HS-27A (cell line): ENCODE data around the gene TLE2.

Experiments
- DNase-seq: peaks from one replicate; pipeline ENCODE4 v3.0.0-alpha.2; 2012; ENCODE audit warnings: low read depth, missing footprints

Gene TLE2

GRCh38 chr19:3029065-3029923 is at the start of gene TLE2:
Gene TLE2, minus strand, starts transcription at chr19:3029280. Its CDS starts 376 bp downstream, at chr19:3028904.
- DNase-seq = no peak

- no peak for DNase-seq
These were observed 46.7 kb upstream of the TLE2 start for GRCh38 chr19:3075605-3076431.

- no peak for DNase-seq
These were observed 45.0 kb upstream of the TLE2 start for GRCh38 chr19:3073931-3074595.

DNA sequence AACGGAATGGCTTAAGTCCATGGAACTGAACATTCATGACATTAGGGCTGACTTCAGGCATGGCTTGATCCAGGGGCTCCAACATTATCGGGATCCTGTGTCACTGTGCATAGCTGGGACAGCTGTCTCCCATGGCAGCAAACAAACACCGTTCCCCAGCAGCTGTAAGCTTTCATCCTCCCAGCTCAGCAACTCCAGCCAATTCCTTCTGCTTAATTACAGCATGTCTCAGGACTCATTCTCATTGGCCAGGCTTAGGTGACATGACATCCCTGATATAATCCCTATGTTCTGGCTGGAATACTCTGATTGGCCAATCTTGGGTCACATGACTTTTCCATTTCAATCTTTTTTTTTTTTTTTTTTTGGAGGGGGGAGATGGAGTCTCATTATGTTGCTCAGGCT is 44.1 kb upstream of the TLE2 start:
- DNase-seq = no peak

GRCh38 chr19:3071768-3072167 is 42.7 kb upstream of the TLE2 start:
- no peak for DNase-seq

DNA sequence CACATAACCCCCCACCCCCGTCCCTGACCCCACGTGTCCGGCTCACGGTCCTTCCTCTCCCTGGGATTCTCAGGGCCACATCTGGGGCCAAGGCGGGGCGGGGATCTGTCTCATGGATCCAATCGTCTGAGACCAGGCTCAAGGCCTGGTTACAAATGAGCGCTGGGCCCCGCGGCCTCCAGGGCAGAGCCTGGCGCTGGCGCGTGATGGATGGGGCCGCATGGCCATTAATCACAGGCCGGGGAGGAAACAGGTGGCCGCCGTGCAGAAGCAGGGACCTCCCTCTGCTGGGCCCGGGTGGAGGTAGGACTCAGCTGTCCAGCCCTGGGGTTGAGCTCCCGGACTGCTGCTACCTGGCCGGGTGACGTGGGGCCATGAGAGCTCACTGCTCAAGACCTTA is 39.0 kb upstream of the TLE2 start:
- no peak for DNase-seq

GRCh38 chr19:3067563-3067962 is 38.5 kb upstream of the TLE2 start:
- DNase-seq = no peak

DNA sequence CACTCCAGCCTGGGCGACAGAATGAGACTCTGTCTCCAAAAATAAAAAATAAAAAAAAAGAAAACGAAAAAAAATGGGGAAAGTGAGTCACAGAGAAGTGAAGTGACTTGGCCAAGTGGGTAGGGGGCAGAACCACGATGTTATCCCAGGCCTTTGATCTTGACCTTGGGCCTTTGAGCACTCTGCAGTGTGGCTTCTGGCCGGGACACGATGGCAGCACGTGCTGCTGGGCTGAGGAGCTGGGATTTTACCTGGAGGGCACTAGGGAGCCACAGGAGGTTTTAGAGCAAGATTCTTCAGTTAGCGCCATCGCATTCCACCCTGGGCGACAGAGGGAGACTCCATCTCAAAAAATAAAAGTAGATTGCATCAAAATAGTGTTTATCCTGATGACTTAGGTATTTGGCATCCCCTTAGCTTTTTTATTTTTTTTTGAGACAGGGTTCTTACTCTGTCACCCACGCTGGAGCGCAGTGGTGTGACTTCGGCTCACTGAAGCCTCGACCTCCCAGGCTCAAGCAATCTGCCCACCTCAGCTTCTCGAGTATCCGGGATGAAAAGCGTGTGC is 37.5 kb upstream of the TLE2 start:
- DNase-seq = no peak

DNA sequence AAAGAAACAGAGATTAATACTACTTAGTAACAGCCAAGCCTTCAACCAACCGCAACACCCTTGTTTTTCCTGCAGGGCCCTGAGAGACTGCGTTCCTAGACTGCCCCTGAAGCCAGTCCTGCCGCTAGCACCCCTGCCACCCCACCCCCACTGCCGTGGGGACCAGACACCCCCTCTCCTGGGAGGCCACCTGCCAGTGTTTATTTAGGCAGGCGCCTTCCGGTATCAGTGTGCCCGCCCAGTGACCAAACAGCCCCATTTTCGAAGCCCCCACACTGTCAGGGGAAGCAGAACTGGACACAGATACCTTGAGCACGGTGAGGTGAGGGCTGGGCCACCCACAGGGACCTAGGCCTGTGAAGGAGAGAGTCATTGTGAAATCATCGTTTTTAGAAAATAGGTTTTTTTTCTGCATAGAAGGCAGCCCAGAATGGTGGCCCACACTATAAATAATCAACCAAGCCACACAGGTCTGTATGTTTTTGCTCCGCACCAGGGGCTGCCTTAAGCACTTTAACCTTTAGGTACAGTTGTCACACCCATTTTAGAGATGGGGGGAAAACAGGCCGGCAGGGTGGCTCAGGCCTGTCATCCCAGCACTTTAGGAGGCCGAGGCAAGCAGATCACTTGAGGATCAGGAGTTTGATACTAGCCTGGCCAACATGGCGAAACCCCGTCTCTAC is 36.7 kb upstream of the TLE2 start:
- DNase-seq = no peak

DNA sequence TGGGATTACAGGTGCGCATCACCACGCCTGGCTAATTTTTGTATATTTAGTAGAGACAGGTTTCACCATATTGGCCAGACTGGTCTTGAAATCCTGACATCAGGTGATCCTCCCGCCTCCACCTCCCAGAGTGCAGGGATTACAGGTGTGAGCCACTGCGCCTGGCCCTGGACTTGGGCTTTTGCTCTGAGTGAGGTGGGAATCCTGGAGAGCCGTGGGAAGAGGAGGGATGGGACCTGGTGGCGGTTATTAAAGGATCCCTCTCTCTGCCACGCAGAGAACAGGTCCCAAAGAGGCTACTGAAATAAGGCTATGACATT is 34.9 kb upstream of the TLE2 start:
- DNase-seq = no peak

DNA sequence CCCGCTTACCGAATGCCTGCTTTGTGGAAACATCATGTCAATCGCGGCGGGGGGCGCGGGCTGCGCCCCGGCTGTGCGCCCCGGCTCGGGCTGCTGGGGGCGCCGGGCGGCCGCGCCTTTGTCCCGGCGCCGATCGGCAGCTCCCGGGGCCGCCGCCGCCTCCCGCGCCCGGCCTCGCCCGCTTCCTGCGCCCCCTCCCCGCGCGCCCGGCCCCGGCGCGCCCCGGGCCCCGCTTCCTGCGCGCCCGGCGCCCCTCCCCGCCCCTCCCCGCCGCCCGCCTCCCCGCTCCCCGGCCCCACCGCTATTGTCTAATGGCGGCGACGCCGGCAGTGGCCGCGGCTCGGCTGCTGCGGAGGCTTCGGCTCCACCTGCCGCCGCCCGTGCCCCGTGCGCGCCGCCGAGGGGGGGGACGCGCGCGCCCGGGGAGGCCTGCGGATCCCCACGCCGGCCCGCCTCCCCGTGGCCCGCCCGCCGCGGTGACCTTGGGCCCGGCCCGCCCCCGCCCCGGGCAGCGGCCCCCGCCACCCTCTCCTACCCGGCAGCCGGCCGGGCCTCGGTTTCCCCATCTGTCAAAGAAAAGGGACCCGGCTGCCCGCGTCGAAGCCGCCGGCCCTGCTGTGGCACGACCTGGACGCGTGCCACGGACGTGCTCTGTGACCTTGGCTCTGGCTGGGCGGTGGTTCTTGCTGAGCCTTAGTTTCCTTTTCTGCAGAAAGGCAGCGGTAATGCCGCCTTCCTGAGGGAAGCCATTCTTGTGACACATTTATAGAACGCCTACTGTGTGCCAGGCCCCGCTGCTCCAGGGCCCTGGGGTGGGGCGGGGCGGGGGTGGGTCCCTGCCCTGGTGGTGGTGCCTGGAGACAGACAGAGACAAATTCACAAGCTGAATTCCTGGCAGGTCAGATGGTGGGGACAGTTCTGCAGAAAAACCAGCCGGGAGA is 33.4 kb upstream of the TLE2 start, which contains the start of gene TLE5:
TSS of gene TLE5 (minus strand) at position 331 of the 941 bp plus-strand sequence. CDS start at position 36, 295 bp downstream.
- no peak for DNase-seq

DNA sequence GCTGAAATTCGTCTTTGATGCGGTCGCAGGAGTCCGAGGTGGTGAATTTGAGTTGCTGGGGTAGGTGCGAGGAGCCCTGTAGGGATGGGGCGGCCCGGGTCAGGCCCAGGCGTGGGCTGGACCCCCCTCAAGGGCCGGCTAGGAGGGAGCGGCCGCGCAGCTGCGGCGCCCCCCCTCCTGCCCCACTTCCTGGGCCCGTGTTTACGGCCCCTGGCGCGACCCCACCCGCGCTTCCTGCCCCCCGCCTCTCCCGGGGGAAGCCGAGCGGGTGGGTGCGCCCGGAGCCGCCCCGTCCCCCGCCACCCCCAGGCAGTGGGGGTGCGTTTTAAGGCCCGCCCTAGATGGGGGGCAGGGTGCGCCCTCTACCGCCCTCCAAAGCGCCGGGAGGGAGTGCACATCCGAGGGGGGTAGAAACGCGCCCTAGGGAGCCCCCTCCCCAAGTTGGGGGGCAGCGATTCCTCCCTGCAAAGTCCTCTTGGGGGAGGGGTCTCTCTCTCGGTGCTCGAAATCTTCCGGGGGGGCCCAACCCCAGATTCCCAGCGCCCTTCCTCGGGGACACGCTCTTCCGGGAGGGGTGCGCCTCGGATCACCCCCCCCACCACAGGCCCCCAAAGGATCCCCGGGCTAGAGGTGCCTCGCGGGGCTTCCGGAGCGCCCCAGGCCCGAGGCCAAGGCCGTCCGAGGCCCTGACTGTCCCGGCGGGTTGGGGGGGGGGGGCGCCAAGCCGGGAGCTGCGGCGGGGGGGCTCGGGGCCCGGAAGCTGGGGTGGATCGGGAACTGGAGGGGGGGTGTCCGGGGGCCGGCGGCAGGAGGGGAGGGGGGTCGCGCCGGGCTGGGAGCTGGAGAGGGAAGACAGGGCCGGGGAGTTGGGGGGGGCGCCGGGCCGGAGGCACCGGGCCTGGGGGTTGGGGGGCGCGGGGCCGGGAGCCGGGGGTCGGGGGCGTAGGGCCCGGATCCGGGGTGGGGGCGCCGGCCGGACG is 32.4 kb upstream of the TLE2 start:
- no peak for DNase-seq

DNA sequence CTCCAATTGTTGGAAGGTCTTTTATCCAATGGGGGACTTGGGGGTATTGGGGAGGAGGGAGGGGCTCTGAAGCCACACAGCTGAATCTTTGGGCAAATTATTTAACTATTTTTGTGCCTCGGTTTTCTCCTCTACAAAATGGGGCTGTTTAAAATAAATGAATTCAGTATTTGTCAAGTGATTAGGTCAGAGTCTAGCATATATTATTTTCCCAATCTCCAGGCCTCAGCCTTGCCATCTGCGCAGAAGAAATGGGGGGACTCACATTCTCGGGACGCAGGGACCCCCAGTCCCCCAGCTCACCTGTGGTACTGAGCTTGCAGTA is 31.7 kb upstream of the TLE2 start:
- DNase-seq = no peak

DNA sequence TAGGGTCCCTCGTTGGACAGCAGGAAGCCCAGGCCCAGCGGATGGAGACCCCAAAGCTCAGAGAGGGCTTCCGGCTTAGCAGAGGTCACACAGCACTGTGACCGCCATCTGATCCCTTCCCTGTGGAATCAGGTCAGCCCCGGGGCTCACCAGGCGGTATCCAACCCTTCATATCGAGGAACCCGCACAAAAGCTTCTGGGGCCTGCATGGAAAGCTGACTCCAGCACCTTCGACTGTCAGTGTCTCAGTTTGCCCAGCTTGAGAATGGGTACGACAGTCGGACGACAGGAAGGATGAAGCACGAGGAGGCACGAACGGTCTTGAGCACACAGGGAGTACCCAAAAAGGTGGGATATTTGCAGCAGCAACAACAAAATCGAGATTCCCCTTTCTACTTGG is 30.6 kb upstream of the TLE2 start:
- no peak for DNase-seq

DNA sequence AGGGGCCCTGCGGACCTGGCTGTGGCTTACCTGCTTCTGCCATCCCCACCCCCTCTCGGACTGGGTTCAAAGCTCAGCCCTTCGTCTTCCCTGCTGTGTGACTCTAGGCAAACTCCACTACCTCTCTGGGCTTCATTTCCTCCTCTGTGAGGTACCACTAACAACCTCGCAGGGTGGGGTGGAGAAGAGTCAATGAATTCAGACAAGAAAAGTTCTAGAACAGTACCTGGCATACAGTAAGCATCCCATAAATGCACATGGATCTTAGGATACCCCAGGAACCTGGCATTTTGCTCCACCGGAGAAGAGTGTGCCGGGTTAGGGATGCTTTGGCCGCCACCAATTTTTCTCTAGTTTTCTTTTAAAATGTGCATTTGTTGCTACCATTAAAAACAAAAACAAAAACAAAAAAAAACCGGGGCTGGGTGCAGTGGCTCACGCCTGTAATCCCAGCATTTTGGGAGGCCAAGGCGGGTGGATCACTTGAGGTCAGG is 29.8 kb upstream of the TLE2 start:
- DNase-seq = no peak

GRCh38 chr19:3058009-3058820 is 29.1 kb upstream of the TLE2 start:
- DNase-seq = no peak

DNA sequence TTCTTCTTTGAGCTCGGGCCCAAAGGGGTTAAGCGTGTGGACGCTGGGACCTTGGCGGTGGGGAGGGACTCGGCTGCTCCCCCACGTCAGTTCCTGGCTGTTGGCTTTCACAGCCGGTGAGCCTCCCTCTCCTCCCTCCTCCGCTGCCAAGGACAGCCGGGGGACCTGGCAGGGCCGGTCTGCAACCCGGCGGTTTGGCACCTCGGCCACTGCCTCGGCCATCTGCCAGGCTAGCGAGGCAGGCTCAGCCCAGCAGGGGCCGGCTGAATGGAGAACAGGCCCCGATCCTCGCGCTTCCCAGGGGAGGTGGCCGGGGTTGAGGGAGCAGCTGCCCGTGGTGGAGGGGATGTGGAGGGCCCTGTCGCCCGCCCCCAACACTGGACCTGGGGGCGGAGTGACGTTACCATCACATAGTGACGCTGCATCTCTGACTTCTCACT is 28.2 kb upstream of the TLE2 start:
- DNase-seq = no peak

DNA sequence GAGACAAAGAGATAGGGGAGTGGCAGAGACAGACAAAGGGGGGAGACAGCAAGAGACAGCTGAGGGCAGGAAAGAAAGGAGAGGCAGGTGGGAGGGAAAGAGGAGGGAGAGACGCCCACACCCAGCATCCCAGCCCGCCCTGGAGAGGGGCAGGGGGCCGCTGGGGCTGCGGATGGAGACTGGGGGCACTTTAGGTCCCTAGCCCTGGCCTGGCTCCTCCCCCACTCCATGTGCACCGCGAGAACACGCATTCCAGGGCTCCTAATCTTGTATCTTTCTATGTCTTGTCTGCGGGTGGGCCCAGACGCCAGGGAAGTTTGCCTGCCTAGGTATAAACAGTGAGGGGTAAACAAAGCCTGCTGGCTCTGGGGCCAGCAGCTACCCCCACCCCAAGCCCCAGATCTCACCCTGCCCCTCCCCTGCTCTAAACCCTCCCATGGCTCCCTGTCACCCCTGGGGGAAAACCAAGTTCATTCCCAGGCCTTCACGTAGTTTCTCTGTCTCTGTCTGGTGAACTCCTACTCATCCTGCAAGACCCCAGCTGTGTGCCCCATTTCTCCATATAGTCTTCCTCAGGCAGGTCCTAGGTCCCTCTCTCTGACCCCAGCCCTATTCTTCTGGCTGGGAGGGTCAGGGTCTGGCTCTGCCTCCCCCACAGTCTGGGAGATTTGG is 27.5 kb upstream of the TLE2 start:
- DNase-seq = no peak
